GM18511 (cell line): ENCODE data around the gene ABCA4.

Experiments used
- ATAC-seq: cut with Tn5 transposase; IDR thresholded peaks from one replicate; pipeline ENCODE4 v1.9.1; 2021; ENCODE audit warnings: mild to moderate bottlenecking, moderate library complexity; ENCODE audit not compliant: unreplicated experiment

Gene ABCA4

GRCh38 chr1:93988634-93989350 lies 132.2 kb downstream of the ABCA4 start:
- ATAC-seq: no peak

- no peak for ATAC-seq
Measured at GRCh38 chr1:93981274-93981667, 139.7 kb downstream of the ABCA4 start.

GRCh38 chr1:93980320-93981273 lies 140.4 kb downstream of the ABCA4 start:
- no peak for ATAC-seq

GRCh38 chr1:93979718-93980319 lies 141.1 kb downstream of the ABCA4 start:
- no peak for ATAC-seq

- ATAC-seq: no peak
Measured at GRCh38 chr1:93979040-93979717, 141.8 kb downstream of the ABCA4 start.

GRCh38 chr1:93977598-93977945 lies 143.4 kb downstream of the ABCA4 start:
- no peak for ATAC-seq

GRCh38 chr1:93976711-93977597 lies 144.0 kb downstream of the ABCA4 start:
- no peak for ATAC-seq

- no peak for ATAC-seq
Measured at GRCh38 chr1:93976291-93976690, 144.7 kb downstream of the ABCA4 start.

GRCh38 chr1:93972341-93972740 lies 148.6 kb downstream of the ABCA4 start:
- ATAC-seq: no peak

GRCh38 chr1:93969887-93970286 lies 151.1 kb downstream of the ABCA4 start:
- ATAC-seq: no peak

GRCh38 chr1:93969371-93969770 lies 151.6 kb downstream of the ABCA4 start:
- ATAC-seq: no peak

GRCh38 chr1:93967306-93967705 lies 153.6 kb downstream of the ABCA4 start:
- ATAC-seq: no peak

- no peak for ATAC-seq
Measured at GRCh38 chr1:93965888-93966287, 155.1 kb downstream of the ABCA4 start.

GRCh38 chr1:93965256-93965655 lies 155.7 kb downstream of the ABCA4 start:
- ATAC-seq: no peak

GRCh38 chr1:93964777-93965200 lies 156.2 kb downstream of the ABCA4 start:
- ATAC-seq: no peak

- ATAC-seq: no peak
Measured at GRCh38 chr1:93964096-93964776, 156.7 kb downstream of the ABCA4 start.

GRCh38 chr1:93963585-93963984 lies 157.4 kb downstream of the ABCA4 start:
- ATAC-seq: no peak

- ATAC-seq: no peak
Measured at GRCh38 chr1:93961906-93962305, 159.0 kb downstream of the ABCA4 start.

- no peak for ATAC-seq
Measured at GRCh38 chr1:93961443-93961842, 159.5 kb downstream of the ABCA4 start.
